GM18526 (cell line): ENCODE data around the gene PGP.
A peak's percentile ranks its signal among the peaks of the same experiment; 100 is the strongest.

Source experiments
- POLR2A ChIP-seq: IDR thresholded peaks from 3 replicates; pipeline ENCODE4 v1.6.1; 2011; ENCODE audit not compliant: insufficient read length; ENCODE audit errors: extremely low read depth

PGP gene

DNA sequence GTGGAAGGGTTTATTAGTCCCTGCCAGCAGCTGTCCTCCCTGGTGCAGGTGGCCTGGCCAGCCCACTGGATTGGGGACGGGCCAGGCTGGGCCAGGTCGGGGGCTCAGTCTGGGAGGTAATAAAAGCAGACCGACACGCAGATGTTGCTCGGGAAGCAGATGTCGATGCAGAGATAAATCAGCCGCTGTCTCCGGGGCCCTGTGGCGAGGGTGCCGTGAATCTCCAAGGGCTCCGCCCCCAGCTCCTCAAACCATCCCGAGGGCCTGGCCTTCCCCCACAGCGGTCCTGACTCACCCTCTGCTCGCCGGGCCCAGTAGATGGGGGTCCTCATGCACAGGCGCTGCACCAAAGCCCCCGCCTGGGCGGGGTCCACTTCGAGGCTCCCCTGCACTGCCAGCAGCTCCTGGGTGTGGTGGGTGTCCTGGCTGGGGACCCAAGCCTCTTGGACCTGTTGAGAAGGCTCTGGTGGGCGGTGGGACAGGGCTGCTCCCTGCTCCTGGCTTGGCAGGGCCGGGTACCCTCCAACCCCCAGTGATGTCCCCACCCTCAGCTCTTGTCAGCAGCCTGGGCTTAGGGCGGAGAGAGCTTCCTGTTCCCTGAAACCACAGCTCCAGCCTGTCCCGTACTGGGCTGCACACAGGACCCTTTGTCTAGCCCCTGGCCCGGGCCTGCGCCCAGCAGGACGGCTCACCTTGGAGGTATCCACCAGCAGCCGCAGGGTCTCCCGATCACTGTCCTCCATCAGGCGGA is 5.2 kb downstream of the PGP start:
- no peak for TF ChIP-seq POLR2A

DNA sequence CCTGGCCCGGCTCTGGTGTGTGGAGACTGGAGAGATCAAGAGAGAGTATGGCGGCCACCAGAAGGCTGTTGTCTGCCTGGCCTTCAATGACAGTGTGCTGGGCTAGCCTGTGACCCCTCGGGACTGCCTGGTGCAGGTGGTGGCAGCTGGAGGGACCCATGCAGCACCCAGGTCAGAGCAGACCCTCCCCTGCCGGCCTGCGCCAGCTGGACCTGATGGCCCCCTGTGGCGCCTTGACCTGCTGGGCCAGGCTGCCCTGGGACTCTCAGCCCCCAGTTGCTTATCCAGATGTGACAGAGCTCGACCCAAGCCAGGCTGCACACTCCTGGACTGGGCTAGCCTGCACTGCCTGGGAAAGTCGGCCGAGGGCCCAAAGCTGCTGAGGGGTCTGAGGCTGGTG is 5.9 kb downstream of the PGP start:
- TF ChIP-seq POLR2A, result no peak

DNA sequence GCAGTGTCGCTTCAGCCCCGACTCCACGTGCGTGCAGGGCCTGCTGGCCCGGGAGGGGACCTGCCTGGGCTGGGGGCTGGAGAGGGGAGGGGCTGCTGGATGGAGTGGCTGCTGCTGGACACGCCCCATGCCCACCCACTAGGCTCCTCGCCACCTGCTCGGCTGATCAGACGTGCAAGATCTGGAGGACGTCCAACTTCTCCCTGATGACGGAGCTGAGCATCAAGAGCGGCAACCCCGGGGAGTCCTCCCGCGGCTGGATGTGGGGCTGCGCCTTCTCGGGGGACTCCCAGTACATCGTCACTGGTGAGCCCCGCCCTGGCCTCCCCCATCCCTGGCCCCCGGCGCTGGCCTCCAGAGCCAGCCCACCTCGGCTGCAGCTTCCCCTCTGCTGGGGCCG is 6.3 kb downstream of the PGP start:
- no peak for TF ChIP-seq POLR2A

DNA sequence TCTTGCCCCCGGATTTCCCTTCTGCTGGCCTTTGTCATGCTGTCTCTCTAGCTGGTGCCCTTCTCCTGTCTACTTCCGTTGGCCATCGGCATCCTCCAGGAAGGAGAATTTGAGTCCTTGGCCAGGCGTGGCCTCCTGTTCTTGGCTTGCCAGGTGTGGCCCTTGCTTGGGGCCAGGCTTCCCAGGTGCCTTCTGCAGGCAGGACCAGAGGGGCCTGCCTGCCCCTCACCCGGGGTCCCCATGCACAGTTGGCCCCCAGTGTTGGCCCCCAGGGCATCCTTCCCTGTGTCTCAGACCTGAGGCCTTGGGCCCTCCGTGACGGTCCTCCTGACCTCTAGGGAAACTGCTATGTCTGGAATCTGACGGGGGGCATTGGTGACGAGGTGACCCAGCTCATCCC is 6.8 kb downstream of the PGP start:
- no peak for TF ChIP-seq POLR2A

DNA sequence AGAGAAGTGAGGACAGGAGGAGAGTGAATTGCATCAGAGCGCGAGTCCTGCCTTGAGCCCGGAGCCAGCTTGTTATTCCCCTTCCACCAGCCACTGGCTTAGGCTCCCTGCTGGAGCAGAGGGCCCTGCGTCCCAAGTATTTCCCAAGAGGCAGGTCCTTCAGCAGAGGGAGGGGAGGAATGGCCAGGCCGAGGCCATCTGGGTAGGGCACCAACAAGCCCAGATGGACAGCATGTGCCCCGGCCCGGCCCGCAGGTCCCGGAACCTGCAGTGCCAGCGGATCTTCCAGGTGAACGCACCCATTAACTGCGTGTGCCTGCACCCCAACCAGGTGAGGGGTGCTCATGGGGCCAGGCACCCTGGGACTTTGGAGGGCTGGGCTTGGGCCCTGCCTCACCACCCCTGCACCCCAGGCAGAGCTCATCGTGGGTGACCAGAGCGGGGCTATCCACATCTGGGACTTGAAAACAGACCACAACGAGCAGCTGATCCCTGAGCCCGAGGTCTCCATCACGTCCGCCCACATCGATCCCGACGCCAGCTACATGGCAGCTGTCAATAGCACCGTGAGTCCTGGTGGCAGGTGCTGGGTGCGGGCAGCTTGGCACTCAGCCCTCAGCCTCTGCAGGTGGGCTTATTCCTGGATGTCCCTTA is 7.7 kb downstream of the PGP start:
- TF ChIP-seq POLR2A, result no peak

DNA sequence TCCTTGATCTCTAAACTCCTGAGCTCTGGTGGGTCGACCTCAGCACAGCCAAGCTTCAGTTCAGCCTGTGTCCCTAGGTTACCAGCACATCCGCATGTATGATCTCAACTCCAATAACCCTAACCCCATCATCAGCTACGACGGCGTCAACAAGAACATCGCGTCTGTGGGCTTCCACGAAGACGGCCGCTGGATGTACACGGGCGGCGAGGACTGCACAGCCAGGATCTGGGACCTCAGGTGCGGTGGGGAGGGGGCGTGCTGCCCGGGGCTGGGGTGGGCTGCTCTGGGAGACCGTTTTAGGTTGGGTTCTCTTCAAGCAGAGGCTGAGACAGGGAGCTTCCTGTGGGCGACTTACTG is 8.2 kb downstream of the PGP start:
- TF ChIP-seq POLR2A, result no peak

DNA sequence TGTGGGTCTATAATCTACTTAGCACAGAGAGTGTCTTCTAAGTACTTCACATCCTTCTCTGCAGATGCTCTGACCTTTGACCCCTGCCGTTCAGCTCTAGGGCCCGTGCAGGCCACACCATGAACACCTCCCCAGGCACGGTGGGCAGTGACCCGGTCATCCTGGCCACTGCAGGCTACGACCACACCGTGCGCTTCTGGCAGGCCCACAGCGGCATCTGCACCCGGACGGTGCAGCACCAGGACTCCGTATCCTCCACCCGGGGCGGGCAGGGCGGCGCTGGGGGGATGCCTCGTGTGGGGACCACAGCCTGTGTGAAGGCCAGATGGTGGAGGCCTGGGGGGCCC is 8.7 kb downstream of the PGP start:
- TF ChIP-seq POLR2A, result no peak

DNA sequence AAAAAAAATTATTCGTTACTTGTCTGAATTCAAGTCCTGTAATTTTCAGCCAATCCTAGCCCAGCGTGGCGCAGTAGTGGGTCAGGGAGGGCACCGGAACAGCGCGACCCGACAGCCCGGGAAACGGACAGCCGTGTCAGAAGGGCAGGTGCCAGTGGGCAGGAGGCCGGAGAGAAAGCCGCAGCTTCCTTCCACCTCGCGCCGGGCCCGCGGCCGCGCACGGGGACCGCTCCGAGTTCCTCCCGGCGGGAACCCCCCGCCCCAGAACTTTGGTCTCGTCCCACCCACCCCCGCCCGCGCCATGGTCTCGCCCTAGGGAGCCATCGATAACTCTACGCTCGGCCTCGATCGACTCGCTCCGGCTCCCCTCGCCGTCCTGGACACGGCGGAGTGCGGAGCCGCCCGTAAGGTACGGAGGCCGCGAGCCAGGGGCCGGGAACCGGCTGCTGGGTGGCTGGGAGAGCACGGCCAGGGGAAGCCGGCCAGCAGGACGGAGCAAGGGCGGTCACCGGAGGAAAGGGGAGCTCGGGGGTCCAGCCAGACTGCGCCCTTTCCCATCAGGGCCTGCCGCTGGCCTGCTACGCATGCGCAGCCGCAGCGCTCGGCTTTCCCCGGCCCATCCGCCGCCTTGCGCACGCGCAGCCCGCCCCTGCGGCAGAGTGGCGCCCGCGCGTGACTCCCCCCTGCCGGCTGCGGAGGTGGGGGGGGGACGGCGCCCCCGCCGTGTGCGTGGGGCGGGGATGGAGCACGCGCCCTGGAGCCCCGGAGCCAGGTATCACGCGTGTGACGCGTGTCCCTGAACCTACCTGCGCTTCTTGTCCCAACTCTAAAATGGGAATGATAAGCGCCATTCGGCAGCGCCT is 9.3 kb downstream of the PGP start, which contains the start of gene MLST8:
Gene MLST8 (plus strand): TSS at position 351 of the 863 bp plus-strand sequence. CDS start 632 bp downstream, outside the sequence.
- TF ChIP-seq POLR2A, result peak; percentile 93

DNA sequence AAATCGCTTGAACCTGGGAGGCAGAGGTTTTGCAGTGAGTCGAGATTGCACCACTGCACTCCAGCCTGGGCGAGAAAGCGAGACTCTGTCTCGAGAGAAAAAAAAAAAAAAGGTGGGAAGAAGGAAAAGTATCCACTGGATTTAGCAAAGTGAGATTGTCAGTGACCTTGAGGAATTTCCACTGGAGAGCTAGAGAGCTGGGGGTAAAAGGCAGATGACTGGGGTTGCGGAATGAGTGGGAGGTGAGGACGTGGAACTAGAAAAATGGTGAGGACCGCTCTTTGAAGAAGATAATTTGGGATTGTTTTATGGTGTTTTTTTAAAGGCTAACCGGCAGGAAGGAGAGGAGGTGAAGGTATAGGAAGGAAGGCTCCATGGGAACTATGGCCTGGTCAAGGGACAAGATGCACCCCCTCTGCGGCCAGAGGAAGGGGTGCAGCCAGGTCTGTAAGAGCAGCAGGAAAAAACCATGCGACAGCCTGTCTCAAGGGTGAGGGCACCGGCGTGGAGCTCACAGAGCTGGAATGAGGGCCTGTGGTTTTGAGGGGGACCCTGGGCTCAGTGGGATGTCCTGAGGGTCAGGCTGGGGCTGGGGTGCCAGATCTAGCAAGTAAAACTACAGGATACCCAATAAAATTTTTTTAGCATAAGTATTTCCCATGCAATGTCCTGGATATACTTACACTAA is 10.1 kb downstream of the PGP start:
- no peak for TF ChIP-seq POLR2A

DNA sequence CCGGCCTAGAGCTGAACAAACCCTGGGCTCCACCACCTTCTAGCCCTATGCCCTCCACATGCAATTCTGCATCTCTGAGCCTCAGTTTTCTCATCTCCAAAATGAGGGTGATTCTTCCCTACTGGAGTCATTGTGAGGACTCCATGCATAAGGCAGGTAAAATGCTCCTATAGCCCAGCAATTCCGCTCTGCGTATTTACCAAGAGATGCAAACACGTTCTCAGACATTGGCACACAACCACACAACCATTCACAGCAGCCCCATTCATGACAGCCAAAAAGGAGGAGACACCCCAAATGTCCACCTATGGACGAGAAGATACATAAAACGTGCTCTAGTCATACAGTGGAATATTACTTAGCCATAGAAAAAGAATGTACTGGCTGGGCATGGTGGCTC is 14.3 kb downstream of the PGP start:
- no peak for TF ChIP-seq POLR2A

DNA sequence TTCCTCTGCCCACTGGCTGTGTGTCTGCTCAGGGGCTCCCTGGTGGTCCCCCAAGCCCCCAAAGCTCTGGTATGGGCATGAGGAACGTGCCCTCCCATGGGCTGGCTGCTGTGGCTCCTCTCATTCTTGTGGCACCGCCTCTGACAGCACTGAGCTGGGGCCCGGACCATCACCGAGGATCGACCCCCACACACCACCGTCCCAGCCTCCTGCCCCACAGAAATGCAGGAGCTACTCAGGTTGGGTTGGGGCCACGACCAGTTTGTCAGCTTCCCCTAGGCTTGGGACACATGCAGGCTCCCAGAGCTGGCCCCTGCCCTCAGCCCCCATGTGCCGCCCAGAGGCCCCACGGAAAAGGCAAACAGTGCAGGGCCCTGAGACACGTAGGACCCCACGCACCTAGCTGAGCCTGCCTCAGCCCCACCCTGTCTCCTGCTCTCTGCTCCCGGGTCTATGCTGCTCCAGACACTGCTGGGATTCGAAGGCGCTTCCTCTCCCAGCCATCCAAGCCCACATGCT is 15.0 kb downstream of the PGP start:
- no peak for TF ChIP-seq POLR2A

DNA sequence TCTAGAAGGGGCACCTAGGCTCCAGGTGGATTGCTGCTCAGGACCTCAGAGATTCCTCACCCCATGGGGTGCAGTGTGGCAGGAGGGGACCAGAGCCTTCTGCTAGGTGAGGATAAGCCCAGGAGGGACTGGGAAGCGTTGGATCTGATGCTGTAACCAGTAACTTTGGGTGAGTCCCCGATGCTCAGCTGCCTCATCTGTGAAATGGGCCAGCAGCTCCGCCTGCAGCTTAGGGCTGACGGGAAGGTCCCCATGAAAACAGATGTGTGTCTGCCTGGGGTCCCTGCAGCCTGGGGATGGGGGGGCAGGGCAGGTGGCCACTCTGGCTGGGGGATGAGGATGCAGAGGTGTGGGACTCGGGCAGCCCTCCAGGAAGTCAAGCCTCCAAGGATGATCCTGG is 15.5 kb downstream of the PGP start:
- no peak for TF ChIP-seq POLR2A

DNA sequence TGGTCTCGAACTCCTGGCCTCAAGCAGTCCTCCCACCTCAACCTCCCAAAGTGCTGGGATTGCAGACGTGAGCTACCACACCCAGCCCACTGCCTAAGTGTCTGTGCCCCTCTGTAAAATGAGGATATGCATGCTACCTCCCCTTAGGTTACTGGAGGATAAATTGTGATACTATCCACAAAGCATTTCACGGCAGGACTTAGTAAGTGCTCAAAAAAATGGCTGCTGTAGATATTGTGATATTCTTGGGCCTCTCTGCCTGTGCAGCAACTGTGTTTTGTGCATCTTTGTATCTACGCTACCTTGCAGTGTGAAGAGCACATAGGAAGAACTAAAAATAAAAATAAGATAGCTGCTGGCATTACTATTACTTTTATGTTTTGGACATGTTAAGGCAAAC is 16.4 kb downstream of the PGP start:
- TF ChIP-seq POLR2A, result no peak

DNA sequence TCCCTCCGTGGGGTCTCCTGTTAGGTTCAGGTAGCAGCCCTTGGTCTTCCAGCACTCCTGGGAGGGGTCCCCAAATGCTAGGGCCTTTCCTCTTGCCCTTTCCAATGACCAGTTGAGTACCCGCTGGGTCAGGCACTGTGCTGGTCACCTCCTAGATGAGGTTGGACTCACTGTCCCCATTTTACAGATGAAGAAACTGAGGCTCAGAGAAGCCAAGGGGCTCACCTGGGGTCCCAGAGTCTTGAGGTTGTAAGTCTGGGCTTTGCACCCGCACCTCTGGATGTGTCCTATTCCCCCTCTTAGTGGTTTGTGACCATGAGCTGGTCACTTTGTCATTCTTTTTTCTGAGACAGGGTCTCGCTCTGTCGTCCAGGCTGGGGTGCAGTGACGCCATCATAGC is 16.9 kb downstream of the PGP start:
- no peak for TF ChIP-seq POLR2A

DNA sequence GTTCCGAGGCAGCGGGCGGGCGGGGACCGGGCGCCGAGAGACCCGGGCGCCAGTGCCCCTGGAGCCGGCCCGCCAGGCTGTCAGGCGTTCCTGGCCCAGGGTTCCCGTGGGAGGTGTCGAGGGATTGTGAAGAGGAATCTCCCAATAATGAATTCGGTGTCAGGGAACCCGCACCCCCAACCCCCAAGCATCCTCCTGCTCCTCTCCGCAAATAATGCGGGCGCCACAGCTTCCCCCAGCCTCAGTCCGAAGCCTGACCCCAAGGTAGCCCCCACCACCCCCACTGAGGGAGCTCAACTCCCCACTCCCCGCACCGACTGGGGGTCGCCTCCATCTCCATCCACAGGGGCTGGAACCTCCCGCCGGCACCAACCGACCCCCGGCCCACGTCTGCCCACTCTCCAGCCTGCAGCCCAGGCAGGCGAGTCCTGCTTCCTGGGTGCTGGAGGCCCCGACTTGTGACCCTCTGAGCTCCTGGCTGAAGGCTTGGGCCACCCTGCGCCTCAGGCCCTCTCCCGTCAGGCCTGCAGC is 17.6 kb downstream of the PGP start:
- TF ChIP-seq POLR2A, result no peak
